Measurements from ENCODE around the gene FN3K. TPM values are rescaled to one million over a fixed set of nuclear protein-coding genes. Genes with fewer than 3 reads are reported as not detected.
A peak's percentile ranks its signal among the peaks of the same experiment; 100 is the strongest.

Gene FN3K
- total and polyA plus RNA-seq, 2 of the 13 experiments (the other 11 are each of a cell fraction or from before 2014, with no cell fraction given) = 3.5 to 12.2 TPM

DNA sequence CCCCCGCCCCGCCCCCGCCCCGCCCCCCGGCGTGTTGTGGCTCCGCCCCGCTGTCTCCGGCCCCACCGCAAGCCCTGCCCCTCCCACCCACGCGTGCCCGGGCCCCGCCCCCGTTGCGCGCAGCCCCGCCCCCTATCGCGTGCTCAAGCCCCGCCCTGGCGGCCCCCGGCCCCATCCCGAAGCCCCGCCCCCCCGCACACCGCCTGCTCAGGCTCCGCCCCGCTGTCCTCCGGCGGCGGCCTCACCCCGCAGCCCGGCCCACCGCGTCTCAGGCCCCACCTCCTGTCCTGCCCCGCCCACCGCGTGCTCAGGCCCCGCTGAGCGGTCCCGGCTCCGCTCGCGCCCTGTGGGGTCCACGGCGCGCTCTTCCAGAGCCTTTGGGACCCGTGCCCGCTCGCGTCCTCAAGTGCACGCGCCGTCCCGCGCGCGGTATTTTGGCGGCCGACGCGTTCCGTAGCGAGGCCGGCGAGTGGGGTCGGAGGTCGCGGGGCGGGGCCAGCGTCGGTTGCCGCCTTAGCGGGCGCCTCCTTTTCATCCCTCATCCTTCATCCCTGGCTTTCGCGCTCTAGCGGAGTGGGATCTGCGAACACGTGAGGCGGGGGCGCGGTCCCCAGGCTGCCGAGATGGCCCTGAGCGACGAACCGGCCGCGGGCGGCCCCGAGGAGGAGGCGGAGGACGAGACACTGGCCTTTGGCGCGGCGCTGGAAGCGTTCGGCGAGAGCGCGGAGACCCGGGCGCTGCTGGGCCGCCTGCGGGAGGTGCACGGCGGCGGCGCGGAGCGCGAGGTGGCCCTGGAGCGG lies 16.4 kb downstream of the FN3K start, which contains the start of gene TBCD (continued):
- TF ChIP-seq, protein P1, sequence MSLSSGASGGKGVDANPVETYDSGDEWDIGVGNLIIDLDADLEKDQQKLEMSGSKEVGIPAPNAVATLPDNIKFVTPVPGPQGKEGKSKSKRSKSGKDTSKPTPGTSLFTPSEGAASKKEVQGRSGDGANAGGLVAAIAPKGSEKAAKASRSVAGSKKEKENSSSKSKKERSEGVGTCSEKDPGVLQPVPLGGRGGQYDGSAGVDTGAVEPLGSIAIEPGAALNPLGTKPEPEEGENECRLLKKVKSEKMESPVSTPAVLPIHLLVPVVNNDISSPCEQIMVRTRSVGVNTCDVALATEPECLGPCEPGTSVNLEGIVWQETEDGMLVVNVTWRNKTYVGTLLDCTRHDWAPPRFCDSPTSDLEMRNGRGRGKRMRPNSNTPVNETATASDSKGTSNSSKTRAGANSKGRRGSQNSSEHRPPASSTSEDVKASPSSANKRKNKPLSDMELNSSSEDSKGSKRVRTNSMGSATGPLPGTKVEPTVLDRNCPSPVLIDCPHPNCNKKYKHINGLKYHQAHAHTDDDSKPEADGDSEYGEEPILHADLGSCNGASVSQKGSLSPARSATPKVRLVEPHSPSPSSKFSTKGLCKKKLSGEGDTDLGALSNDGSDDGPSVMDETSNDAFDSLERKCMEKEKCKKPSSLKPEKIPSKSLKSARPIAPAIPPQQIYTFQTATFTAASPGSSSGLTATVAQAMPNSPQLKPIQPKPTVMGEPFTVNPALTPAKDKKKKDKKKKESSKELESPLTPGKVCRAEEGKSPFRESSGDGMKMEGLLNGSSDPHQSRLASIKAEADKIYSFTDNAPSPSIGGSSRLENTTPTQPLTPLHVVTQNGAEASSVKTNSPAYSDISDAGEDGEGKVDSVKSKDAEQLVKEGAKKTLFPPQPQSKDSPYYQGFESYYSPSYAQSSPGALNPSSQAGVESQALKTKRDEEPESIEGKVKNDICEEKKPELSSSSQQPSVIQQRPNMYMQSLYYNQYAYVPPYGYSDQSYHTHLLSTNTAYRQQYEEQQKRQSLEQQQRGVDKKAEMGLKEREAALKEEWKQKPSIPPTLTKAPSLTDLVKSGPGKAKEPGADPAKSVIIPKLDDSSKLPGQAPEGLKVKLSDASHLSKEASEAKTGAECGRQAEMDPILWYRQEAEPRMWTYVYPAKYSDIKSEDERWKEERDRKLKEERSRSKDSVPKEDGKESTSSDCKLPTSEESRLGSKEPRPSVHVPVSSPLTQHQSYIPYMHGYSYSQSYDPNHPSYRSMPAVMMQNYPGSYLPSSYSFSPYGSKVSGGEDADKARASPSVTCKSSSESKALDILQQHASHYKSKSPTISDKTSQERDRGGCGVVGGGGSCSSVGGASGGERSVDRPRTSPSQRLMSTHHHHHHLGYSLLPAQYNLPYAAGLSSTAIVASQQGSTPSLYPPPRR (CRISPR knock-in tag; IDR thresholded peaks at IDR 0.05; ENCODE audit: borderline replicate concordance) = peak; percentile 57; the same call in 1 of the 2 replicates
- TF ChIP-seq, protein P2, sequence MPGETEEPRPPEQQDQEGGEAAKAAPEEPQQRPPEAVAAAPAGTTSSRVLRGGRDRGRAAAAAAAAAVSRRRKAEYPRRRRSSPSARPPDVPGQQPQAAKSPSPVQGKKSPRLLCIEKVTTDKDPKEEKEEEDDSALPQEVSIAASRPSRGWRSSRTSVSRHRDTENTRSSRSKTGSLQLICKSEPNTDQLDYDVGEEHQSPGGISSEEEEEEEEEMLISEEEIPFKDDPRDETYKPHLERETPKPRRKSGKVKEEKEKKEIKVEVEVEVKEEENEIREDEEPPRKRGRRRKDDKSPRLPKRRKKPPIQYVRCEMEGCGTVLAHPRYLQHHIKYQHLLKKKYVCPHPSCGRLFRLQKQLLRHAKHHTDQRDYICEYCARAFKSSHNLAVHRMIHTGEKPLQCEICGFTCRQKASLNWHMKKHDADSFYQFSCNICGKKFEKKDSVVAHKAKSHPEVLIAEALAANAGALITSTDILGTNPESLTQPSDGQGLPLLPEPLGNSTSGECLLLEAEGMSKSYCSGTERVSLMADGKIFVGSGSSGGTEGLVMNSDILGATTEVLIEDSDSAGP (CRISPR knock-in tag; IDR thresholded peaks at IDR 0.05; ENCODE audit: borderline replicate concordance) = peak; percentile 95
- TF ChIP-seq MZF1 (CRISPR knock-in tag; IDR thresholded peaks at IDR 0.05; ENCODE audit: borderline replicate concordance) (0 out of 2 replicates have a peak, but pooled peaks have one; percentile 14), HNF4G (IDR thresholded peaks at IDR 0.05; ENCODE audit: borderline replicate concordance, low read depth, low read length) (peak; percentile 61; the same call in 1 of the 2 replicates), HNF4G (CRISPR knock-in tag; IDR thresholded peaks at IDR 0.05; ENCODE audit: borderline replicate concordance, low read depth) (peak; percentile 95), RFXAP (CRISPR knock-in tag; IDR thresholded peaks at IDR 0.05; ENCODE audit: borderline replicate concordance) (peak; percentile 93), PPARG (CRISPR knock-in tag; conservative IDR thresholded peaks at IDR 0.05) (peak; percentile 86), ZNF101 (CRISPR knock-in tag; IDR thresholded peaks at IDR 0.05; ENCODE audit: borderline replicate concordance, low read depth) (no peak), ZBTB14 (CRISPR knock-in tag; IDR thresholded peaks at IDR 0.05) (peak; percentile 97), IKZF5 (CRISPR knock-in tag; IDR thresholded peaks at IDR 0.05) (peak; percentile 85), EED (CRISPR knock-in tag; IDR thresholded peaks at IDR 0.05) (peak; percentile 94), HHEX (CRISPR knock-in tag; IDR thresholded peaks at IDR 0.05) (no peak), ESRRA (CRISPR knock-in tag; IDR thresholded peaks at IDR 0.05; ENCODE audit: low read depth) (no peak), SAP130 (CRISPR knock-in tag; IDR thresholded peaks at IDR 0.05; ENCODE audit: low read depth) (peak; percentile 95), RBM22 (optimal IDR thresholded peaks at IDR 0.05; ENCODE audit: low read length) (peak; percentile 54), ZNF670 (CRISPR knock-in tag; IDR thresholded peaks at IDR 0.05; ENCODE audit: borderline replicate concordance) (peak; percentile 95; the same call in 1 of the 2 replicates), ZSCAN22 (CRISPR knock-in tag; IDR thresholded peaks at IDR 0.05) (no peak)
- TF ChIP-seq, protein P3, sequence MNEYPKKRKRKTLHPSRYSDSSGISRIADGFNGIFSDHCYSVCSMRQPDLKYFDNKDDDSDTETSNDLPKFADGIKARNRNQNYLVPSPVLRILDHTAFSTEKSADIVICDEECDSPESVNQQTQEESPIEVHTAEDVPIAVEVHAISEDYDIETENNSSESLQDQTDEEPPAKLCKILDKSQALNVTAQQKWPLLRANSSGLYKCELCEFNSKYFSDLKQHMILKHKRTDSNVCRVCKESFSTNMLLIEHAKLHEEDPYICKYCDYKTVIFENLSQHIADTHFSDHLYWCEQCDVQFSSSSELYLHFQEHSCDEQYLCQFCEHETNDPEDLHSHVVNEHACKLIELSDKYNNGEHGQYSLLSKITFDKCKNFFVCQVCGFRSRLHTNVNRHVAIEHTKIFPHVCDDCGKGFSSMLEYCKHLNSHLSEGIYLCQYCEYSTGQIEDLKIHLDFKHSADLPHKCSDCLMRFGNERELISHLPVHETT (CRISPR knock-in tag; conservative IDR thresholded peaks at IDR 0.05) = peak; percentile 79
